NCI-H446 (cell line): ENCODE data around the gene STAT2.

Experiments
- DNase-seq, 2 experiments: peaks; one replicate each; lab custom pipeline; 2025; lab: John Stamatoyannopoulos, UW

STAT2 gene

GRCh38 chr12:56293795-56294194 is 66.1 kb downstream of the STAT2 start:
- DNase-seq, result no peak
